Measurements from ENCODE around the gene MPHOSPH6.
A peak's percentile ranks its signal among the peaks of the same experiment; 100 is the strongest.
"Not testable (repeated sequence)": the region's sequence is repeated elsewhere in the genome, so short reads cannot be mapped to it uniquely, and the experiment has no call there.

Gene MPHOSPH6

DNA sequence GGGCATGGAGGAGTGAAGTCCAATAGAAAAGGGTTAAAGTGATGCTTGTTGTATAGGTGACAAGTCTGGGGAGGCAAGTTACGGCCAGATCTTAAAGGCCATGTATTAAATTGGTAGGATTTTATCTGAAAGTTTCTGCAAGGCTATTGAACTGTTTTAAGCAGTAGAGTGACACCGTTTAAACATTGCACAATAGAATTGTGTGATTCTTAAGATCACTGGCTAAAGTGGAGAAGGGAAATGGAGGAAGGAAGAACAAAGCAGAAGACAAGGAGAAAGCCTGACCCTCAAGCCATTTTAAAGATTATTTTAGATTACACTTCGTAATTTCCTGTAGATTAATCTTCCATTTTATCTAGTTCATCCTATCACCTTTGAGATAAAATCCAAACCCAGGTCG lies 5.6 kb upstream of the MPHOSPH6 start:
- no peak for DNase-seq (ENCODE audit: low read depth, low spot score)

DNA sequence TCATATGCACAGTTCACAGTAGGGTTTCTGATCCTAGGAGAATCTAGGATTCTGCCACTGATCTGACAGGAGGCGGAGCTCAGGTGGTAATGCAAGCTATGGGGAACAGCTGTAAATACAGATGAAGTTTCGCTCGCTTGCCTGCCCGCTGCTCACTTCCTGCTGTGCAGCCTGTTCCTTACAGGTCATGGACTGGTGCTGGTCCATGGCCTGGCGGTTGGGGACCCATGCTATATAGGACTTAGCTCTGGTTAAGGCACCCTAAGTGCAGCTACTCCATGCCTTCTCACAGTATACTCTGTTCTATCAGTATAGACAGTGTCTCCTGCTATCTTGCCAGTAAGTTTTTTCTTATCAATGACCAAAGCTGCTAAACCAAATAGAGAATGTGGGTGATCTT lies 2.4 kb downstream of the MPHOSPH6 start:
- no peak for DNase-seq (ENCODE audit: low read depth, low spot score)

DNA sequence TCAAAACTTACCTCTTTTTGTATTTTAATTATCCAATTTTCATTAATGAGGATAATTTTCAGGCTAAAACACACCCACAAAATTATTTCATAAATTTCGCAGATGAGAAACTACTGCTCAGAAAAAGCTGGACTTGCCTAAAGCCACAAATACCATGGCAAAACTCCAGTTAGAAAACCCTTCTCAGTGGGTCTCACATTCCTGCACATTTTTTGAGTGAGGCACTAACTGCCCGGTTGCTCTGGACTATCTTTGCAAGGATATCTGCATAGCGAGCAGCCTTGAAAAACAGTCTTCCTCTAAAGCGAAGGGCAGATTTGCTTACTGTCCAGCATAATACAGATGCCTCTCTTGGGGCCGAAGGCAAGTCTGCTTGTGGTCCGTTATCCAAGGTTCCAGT lies 9.8 kb downstream of the MPHOSPH6 start:
- DNase-seq (ENCODE audit: low read depth, low spot score), result no peak

DNA sequence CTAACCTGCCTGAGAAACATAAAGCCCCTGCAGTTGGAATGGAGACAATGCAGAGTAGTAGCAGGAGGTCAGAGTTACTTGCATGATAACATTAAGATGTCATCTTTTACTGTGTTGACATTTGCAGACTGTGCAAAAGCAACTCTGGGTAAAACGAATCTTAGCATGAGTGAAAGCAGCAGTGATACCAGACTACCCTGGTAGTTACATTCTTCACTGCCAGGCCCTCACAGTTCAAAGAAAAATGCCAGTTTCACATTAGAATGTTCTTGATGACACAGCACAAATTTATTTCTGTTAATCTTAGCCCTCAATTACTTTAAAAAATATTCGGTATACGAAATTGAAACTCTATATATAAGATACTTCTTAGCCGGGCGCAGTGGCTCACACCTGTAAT lies 12.2 kb downstream of the MPHOSPH6 start:
- DNase-seq (ENCODE audit: low read depth, low spot score), result no peak

DNA sequence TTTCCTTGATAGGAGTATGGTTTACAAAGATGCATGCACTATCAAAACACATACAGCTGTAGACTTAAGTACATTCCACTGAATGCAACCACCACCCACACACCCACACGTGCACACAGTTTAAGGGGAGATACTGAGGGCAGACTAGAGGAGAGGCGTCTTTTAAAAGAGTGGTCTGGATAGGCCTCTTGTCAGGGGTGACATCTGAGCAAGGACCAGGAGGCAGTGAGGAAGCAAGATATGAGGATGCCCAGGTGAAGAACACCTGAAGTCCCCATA lies 12.6 kb downstream of the MPHOSPH6 start:
- DNase-seq (ENCODE audit: low read depth, low spot score), result no peak

DNA sequence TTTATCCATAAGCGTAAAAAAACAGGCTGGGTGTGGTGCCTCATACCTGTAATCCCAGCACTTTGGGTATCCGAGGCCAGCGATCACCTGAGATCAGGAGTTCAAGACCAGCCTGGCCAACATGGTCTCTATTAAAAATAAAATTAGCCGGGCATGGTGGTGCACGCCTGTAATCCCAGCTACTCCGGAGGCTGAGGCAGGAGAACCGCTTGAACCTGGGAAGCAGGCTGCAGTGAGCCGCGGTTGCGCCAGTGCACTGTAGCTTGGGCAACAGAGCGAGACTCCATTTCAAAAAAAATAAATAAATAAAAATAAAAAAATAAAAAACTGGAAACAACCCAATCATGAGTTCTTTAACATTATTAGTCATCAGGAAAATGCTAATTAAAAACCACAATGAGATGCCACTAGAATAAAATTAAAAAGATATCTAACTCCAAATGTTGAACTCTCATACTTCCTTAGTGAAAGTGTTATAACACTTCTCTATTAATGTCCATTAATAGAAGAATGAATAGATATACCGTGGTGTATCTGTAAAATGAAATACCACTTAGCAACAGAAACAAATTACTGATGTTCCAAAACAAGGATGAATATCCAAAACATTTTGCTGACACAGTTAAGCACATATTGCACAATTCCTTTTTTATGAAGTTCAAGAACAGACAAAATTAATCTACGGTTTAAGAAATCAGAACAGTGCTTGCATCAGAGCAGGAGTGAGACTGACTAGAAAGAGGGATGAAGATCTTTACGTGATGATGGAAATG lies 13.1 kb downstream of the MPHOSPH6 start:
- no peak for DNase-seq (ENCODE audit: low read depth, low spot score)

DNA sequence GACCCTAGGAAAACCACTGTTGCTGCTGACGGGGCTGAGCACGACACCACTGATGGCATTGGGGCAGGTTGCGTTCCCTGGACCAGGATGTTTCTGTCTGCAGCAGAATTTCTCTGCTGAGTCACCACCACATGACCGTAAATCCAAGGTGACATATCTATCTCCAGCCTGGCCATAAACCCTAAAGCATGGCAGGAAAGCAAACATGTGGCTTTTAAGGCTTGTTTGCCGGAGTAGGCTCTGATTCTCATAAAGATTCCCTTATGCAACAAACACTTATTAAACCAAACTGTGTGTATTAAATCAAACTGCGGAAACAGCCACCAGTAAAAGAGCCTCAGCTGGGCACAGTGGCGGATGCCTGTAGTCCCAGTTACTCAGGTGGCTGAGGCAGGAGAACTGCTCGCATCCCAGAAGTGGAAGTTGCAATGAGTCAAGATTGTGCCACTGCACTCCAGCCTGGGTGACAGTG lies 17.3 kb downstream of the MPHOSPH6 start:
- no peak for DNase-seq (ENCODE audit: low read depth, low spot score)

DNA sequence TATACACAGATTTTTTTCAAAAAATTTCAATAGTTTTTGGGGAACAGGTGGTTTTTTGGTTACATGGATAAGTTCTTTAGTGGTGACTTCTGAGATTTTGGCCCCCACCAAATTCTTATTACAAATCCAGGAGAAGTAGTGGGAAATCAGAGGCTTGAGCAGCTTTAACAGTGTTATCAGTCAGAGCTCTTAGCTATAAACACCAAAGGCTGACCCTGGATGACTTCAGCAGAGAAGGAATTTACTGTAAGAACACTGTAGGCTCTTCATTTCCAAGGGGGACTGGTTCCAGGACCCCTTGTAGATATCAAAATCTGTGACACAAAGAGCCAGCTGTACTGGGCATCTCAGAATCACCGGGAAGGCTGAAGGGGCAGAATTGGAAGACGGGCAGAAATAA lies 17.8 kb downstream of the MPHOSPH6 start:
- DNase-seq (ENCODE audit: low read depth, low spot score), result no peak

DNA sequence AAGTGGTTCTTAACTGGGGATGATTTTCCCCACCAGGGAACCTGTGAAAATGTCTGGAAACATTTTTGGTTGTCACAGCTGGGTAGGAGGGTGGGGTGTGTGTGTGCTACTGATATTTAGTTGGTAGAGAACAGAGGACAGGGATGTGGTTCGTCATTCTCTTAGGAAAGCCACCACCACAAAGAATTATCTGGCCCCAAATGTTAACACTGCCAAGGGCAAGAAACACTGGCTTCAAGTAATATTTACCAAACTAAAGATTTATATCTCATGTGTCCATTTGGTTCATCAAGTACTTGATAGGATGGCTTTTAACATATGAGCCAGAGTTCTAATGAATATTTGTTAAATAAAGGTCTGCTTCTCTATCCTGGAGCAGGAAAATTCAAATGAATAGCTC lies 19.5 kb downstream of the MPHOSPH6 start:
- DNase-seq (ENCODE audit: low read depth, low spot score), result no peak

DNA sequence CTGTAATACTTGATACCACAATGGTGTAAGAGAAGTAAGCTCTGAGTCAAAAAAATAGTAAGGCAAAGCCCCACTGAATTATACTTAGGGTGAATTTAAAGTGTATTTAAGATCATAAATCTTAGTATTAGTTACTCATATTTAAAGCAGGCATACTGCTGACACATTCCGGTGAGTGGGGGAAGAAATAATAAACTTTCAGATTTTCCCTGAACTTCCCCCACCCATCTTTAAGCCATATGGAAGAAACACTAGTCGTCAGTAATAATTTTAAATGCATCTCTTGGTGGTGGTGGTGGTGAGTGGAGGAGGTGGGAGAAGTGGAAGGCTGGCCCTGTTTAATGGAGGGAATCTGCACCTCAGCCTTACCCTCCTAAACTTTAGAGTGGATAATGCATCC lies 20.5 kb downstream of the MPHOSPH6 start:
- DNase-seq (ENCODE audit: low read depth, low spot score), result no peak

DNA sequence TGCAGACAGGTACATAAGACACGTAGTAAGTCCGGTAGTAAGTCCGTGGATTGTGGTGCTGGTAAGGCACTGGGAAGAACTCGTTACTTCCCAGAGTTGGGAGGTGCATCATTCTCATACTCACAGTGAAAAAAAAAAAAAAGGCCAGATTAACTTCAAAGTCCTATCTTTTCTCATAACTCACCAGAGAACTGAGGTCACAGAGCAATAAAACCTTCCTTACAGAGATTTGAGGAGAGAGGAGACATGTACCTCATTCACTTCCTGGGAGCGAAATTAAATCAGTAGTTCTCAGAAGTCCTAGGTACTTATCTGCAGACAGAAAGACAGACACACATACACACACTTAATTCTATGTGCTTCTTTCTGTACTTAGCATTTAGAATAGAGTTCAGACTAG lies 22.5 kb downstream of the MPHOSPH6 start:
- DNase-seq (ENCODE audit: low read depth, low spot score), result no peak

DNA sequence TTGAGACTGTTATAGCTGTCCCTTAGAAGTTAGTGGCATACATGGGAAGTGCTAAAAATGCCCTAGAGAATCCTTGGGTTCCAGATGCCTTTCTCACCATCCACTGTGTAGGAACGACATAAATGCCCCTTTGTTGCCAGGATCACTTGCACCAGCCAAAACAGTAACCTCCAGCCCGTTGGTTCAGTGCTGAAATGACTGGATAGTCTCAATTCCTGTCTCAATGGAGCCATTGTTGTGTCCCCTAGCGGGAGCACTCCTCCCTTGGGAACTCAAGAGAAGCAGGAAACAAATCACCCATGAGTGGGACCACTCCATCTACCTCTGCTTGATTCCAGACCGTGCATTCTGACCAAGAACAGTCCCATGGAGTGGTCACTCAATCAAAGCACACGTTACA lies 23.1 kb downstream of the MPHOSPH6 start:
- DNase-seq (ENCODE audit: low read depth, low spot score), result no peak

DNA sequence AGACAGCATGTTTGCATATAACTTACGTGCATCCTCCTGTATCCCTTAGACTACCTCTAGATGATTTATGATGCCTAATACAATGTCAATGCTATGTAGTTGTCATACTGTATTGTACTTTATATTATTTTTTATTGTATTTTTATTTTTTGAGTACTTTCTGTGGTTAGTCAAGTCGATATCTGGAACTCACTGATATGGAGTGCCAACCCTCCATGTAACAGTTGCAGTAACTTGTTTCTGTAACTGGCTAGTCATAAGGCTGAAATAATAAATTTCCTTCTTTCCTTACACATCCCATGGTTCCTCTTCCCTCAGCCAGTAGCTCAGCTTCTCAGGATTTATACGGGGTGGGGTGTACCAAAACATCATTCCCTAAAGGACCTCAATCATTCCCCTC lies 23.5 kb downstream of the MPHOSPH6 start:
- DNase-seq (ENCODE audit: low read depth, low spot score), result no peak

DNA sequence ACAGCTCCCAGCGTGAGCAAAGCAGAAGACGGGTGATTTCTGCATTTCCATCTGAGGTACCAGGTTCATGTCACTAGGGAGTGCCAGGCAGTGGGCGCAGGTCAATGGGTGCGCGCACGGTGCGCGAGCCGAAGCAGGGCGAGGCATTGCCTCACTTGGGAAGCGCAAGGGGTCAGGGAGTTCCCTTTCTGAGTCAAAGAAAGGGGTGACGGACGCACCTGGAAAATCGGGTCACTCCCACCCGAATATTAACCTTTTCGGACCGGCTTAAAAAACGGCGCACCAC lies 30.8 kb downstream of the MPHOSPH6 start:
- not testable (repeated sequence) for DNase-seq (ENCODE audit: low read depth, low spot score)

DNA sequence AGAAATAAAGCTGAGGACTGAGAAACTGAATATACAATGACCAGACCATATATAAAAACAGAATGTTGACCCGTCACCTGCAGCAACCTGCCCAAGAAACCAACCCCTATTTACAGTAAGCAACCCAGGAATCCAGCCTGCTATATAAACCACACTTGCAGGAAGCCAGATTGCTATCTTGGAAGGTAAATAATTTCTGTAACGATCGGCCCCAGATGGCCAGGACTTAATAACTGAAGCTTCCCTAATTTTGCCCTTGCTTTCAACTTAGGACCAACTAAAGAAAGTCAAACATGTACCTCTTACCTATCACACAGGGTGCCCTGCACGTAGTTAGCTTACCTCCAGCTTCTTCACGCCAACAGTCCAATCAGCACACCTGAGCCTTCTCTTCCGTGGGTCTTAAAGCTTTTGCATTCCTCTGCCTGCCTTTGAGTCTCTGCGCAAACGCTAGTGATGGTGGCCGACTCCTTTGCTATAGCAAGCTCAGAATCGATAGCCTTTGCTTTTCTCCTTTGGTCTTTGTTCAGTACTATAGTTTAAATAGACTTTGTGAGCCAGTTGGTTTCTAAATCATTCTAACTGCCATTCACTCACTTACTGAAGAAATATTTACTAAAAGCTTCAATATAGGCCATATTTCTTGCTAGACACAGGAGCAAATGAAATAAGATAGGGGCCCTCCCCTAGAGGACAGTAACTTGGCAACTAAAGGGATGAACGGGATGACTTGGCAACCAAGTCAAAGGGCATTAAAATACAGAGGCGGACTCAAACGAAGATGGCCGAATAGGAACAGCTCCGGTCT lies 31.3 kb downstream of the MPHOSPH6 start:
- no peak for DNase-seq (ENCODE audit: low read depth, low spot score)

DNA sequence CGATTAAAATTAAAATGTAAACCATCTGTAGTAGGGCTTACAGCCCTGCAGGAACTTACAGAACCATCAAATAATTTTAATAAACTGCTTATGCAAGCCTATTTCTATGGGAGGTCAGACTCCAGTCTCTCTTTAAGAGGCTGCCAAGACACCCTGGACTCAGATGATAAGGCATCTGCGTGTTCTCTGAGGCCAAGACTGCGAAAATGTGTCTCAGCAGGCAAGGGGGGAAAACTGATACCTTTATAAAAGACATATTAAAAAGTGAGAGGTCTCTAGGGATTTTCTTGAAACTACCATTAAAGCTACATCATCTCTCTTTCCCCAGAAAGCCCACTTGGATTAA lies 32.2 kb downstream of the MPHOSPH6 start:
- DNase-seq (ENCODE audit: low read depth, low spot score), result no peak

DNA sequence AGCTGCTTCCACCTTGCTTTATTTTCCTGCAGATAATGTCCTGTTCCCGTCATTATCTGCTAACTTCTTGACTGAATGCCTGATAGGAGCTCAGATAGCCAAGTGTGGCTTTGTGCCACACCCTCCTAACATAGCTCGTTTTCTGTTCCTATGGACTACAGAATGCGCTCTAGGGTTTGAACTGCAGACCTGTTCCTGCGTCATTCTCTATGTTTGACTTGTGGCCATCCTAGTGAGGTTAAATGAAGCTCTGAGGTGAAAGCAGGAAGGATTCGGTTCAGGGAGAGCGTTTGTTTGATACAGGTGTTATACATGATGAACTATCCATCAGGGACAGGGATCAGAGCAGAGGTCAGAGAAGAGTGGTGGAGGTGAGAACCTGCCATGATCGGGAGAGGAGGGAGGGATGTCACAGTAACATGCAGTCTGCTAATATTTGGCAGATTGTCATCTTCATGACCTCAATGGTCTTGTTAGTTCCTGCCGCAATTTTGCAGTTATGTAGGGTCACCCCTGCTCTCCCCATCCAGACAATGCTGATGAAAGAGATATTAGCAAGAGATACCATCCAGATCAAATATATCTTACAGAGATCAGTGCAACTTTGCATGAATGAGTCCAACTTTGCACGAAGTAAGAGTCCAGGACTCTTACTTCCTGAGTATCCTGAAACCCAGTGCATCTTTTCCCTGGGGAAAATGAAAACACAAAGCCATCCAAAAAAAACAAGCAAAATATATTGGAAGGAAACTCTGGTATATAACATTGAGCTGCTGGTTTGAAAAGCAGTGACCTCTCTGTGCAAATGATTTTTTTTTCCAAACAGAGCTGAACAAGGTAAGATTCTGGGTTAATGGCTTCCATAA lies 32.8 kb downstream of the MPHOSPH6 start:
- DNase-seq (ENCODE audit: low read depth, low spot score), result peak; percentile 17

DNA sequence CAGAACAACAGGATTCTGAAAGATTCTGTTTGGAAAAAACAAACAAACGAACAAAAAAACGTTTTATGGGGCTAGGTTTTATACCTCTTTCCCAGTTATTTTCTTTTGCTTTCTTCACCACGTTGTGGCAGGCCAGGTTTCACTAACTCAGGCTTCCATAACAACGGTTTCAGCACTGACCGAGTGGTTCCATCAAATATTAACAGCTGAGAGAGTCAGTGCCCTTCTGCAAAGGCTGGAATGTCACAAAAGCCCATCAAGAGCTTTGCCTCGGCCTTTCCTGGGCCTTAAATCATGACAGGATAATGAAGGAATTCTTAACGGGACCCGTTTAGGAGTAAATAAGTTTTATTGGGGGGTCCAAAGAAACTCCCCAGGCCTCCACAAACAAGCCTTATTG lies 34.2 kb downstream of the MPHOSPH6 start:
- no peak for DNase-seq (ENCODE audit: low read depth, low spot score)

DNA sequence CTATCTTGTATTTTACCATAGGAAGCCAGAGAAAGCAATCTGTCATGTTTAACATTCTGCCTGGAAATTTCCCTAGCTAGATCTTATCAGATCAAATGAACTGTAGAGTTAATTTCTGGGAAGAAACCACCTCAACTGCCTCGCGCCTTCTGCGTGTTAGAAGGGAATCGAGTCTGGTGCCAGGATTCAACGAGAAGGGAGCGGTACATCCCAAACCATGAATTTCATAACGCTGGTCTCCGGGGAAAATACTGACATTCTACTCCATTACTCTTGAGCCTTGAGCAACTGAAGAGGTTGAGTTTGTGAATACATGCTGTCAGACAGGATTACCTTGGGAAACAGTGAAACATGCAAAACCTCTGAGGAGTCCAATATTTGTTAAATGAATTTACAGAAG lies 35.2 kb downstream of the MPHOSPH6 start:
- no peak for DNase-seq (ENCODE audit: low read depth, low spot score)

DNA sequence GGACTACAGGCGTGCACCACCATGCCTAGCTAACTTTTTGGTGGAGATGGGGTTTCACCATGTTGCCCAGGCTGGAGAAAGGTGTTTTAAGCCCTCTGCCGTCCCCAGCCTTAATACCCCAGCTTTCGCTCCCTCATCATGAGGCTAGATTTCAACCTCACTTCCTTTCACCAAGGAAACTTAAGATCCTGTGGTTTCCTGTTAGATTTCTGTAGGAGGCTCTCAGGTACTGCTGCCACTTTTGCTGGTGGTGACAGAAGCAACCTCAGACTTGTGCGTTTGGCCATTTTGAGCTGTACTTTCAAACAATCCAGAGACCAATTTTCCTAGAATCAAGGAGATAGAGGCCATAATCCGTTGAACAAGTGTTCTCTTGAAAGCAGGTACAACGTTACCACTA lies 36.2 kb downstream of the MPHOSPH6 start:
- DNase-seq (ENCODE audit: low read depth, low spot score), result no peak

DNA sequence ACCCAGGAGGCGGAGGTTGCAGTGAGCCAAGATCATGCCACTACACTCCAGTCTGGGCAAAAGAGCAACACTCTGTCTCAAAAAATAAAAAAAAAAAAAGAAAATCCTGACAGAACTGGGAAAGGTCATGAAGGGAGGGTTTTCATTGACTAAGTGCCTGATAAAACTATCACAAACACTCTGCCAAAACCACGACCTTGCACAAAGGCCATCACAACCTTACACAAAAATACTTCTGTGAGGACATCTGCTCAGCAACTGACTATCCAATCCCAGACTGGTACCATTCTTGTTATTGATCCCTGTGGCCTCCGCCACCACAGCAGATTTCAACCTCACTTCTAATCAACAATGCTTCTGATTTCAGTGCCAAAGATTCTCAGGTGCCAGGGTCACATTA lies 40.1 kb downstream of the MPHOSPH6 start:
- no peak for DNase-seq (ENCODE audit: low read depth, low spot score)

DNA sequence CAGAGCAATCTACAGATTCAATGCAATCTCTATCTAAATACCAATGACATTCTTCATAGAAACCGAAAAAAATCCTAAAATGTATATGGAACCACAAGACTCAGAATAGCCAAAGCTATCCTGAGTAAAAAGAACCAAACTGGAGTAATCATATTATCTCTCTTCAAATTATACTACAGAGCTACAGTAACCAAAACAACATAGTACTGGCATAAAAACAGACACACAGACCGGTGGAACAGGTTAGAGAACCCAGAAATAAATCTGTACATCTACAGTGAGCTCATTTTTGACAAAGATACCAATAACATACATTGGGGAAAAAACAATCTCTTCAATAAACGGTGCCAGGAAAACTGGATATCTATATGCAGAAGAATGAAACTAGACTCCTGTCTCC lies 45.4 kb downstream of the MPHOSPH6 start:
- no peak for DNase-seq (ENCODE audit: low read depth, low spot score)

DNA sequence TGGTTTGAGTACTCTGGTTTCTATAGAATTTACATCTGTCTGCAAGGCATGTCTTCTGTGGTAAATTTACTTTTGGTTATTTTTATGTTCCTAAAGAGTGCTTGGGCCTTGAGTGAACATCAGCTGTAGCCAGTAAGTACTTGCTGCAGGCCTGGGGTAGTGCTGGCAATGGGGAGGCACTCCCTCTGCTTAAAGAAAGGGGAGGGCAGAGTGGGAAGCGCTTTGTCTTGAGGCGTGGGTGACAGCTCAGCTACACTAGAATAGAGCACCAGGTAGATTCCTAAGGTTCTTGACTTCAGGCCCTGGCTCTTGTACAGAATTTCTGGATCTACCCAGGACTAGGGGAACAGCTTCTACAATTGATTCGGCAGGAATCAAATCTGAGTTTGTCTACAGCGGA lies 50.6 kb downstream of the MPHOSPH6 start:
- no peak for DNase-seq (ENCODE audit: low read depth, low spot score)
